Epithelial cell of proximal tubule (primary cell): ENCODE measurements around the gene TCERG1L. TPM values are rescaled to one million over a fixed set of nuclear protein-coding genes. Genes with fewer than 3 reads are reported as not detected.

Experiments used
- DNase-seq: peaks from one replicate; pipeline ENCODE4 v3.0.0-alpha.2; 2011; ENCODE audit warnings: low read depth
- H3K4me3 ChIP-seq: 2 replicates; pipeline ENCODE4 v1.5.1; 2011; ENCODE audit warnings: low read depth, mild to moderate bottlenecking, low read length
- total RNA-seq: library from RNA; depleted of rRNA; stranded (reverse); fragments of >200 nt; gene quantifications from 2 replicates; pipeline ENCODE4 v1.2.3, GENCODE V29; 2015
- TF ChIP-seq, protein P1 (sequence below): conservative IDR thresholded peaks from 2 replicates; pipeline ENCODE4 v1.5.1; 2012; ENCODE audit warnings: low read depth, mild to moderate bottlenecking, low read length

The TCERG1L gene
- total RNA-seq, 1 donor from 2014 or later: not detected

DNA sequence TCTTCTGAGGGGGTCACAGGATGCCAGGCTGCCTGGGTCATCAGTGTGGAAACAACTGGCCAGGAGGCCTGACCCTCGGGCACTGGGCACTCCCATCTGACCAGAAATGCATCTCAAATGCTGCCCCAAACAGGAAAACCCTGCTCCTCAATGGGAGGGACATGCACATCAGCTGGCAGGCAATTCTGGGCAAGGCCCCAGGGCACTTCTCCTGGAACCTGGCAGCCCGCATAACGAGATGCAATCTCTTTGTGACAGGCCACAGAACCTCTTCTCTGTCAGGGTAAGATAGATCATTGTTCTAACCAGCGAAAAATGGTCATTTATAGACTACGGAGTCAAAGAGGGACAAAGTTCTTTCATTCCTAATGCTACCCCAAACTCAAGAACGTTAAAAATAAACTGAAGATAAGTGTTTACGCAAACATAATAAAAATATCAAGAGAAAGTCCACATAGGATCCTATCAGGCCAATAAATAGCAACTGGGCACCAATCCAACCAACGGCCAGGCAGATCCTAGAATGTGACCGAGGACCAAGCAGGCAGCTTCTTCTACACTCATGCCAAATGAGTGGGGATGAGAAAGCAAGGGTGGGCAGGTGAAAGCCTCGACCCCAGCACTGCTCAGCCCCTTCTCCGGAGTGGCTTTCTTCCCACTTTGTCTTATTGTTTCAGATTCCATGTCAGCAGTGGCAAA, 212.3 kb downstream of the TCERG1L start:
- no peak for DNase-seq
- H3K4me3 ChIP-seq: no peak overlapping the region
- TF ChIP-seq, protein P1, sequence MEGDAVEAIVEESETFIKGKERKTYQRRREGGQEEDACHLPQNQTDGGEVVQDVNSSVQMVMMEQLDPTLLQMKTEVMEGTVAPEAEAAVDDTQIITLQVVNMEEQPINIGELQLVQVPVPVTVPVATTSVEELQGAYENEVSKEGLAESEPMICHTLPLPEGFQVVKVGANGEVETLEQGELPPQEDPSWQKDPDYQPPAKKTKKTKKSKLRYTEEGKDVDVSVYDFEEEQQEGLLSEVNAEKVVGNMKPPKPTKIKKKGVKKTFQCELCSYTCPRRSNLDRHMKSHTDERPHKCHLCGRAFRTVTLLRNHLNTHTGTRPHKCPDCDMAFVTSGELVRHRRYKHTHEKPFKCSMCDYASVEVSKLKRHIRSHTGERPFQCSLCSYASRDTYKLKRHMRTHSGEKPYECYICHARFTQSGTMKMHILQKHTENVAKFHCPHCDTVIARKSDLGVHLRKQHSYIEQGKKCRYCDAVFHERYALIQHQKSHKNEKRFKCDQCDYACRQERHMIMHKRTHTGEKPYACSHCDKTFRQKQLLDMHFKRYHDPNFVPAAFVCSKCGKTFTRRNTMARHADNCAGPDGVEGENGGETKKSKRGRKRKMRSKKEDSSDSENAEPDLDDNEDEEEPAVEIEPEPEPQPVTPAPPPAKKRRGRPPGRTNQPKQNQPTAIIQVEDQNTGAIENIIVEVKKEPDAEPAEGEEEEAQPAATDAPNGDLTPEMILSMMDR: no peak

DNA sequence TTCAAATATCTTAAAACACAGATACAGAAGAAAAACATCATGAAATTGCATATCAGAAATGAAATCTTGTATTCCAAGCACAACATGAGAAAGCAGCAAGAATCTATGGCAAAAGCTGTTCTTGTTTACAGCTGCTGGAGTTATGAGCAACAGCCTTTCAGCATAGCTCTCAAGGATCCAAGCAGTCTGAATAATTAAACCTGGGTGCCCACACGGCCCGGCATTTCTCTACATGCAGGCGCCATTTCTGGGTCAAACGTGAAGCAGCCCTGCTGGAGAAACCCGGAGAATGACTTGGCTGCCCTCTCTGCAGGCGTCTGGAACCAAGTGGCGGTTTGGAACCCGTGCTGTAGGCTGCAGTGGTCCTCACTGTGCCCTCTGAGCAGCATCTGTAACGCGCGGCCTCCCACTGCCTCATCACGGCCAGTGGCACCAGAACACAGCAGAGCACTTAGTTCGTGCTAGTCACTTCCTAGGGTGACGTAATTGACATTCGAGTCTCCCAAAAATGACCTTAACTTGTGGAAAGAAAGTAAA, 213.0 kb downstream of the TCERG1L start:
- no peak for DNase-seq
- no peak overlapping the region for H3K4me3 ChIP-seq
- TF ChIP-seq, protein P1: no peak

DNA sequence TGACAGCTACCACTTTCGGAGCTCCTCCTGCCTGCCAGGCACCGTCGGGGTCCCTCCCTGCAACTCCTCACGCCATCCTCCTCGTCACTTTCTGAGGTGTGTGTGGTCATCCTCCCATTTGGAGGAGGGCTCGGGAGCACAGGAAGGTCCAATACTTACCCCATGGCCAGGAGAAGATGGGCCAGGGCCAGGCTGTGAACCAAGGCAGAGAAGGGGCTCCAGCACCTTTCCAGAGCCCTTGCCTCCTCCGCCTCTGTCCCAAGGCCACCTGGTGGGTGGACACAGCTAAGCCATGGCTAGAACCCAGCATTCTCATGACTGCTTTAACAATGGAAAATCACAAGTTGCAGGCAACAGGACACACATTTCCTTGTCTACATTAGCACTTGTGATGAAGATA, 215.5 kb downstream of the TCERG1L start:
- no peak for DNase-seq
- H3K4me3 ChIP-seq: no peak overlapping the region
- TF ChIP-seq, protein P1: no peak

DNA sequence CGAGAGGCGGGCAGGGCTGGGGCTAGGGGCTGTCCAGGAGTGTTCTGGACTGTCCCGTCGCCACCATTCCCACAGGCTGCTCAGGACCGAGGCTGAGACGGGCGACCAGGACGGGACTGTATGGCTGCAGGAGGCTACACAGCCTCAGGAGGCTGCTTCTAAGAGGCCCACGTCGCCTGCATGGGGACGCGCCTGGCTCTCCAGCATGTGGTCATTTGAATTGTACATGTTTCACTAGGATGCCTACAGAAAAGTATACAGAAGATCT, 216.3 kb downstream of the TCERG1L start:
- DNase-seq: no peak
- TF ChIP-seq, protein P1: no peak
- no peak overlapping the region for H3K4me3 ChIP-seq

DNA sequence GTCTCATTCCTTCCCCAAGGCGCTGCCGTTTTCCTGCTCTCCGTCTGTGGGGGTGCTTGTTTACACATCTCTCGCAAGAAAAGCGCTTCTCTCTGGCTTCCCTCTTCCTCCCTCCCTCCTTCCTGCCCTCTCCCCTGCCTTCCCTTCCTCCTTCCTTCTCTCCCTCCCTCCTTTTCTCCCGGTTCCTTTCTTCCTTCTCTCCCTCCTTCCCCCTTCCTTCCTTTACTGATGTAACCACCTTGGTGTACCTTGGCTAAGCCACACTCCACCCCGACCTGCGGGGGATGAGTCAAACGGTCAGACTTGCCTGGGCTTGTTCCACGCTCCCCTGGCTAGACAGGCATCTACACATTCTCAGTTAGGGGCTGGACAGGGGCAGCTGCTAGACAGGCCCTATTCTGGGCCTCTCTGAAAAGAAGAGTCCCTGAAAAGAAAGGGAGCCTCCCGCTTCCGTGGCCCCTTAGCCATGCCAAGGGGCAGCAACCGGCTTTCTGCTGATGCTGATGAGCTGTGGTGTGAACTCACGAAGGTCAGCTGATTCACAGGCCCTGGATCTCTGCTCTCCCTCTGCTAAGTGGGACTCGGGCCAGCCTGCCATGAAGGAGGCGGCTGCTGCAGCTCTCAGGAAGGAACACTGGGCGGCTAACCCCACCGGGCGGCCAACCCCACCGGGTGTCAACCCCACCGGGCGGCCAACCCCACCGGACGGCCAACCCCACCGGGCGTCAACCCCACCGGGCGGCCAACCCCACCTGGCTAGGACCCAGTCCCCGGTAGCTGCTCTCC, 216.8 kb downstream of the TCERG1L start:
- TF ChIP-seq, protein P1: no peak
- no peak overlapping the region for H3K4me3 ChIP-seq
- DNase-seq: no peak

DNA sequence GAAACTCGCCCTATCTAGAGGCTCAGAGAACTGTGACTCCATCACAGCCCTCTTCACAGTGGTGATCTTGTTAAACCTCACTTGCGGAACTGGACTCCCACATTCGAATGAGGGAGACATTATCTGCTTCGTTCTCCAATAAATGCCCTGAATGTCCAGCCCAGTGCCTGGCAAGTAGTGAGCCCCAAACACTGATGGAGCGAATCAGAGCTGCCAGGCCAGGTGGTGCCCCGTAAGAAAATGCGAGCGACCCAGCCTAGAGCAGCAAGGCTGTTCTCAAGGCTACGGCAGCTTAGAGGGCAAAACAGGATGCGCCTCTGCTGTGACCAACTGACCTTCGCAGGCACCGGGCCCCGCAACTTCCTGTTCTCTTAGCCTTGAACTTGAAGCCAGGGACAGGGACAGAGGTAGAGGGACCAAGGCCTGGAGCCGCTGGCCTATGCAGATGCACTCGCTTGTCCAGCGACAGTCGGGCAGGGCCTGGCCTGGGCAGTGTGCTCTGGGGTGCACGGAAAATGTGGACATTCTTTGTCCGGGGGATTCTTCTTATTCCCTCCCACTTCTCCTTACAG, 217.6 kb downstream of the TCERG1L start:
- H3K4me3 ChIP-seq: no peak overlapping the region
- no peak for DNase-seq
- TF ChIP-seq, protein P1: no peak
